Neural cell (in vitro differentiated cells): Measurements from ENCODE around the gene GAS1. TPM values are rescaled to one million over a fixed set of nuclear protein-coding genes. Genes with fewer than 3 reads are reported as not detected.

ENCODE experiments used
- H2AFZ ChIP-seq: fragments of 200-600, 300-800 bp; sonication (generic), shearing (Covaris generic); 2 replicates; pipeline ENCODE4 v1.6.0; 2014; ENCODE audit warnings: low read depth, mild to moderate bottlenecking, antibody characterized with exemption, low read length, moderate library complexity
- H3F3A ChIP-seq: fragments of 200-600 bp; shearing (Covaris generic); 2 replicates; pipeline ENCODE4 v1.6.1; 2016; ENCODE audit warnings: mild to moderate bottlenecking, moderate library complexity, mixed read lengths, antibody characterized with exemption, low read length; ENCODE audit not compliant: insufficient read depth, poor library complexity, severe bottlenecking
- H3K27ac ChIP-seq: fragments of 200-600, 300-800 bp; sonication (generic), shearing (Covaris generic); 2 replicates; pipeline ENCODE4 v1.5.1; 2014; ENCODE audit warnings: mild to moderate bottlenecking, low read length, moderate library complexity
- H3K27me3 ChIP-seq: fragments of 300-800, 200-600 bp; sonication (generic), shearing (Covaris generic); 2 replicates; pipeline ENCODE4 v1.6.0; 2014; ENCODE audit warnings: mild to moderate bottlenecking, low read depth, low read length, moderate library complexity; ENCODE audit not compliant: insufficient read depth
- H3K36me3 ChIP-seq: fragments of 300-800, 200-600 bp; sonication (generic), shearing (Covaris generic); 2 replicates; pipeline ENCODE4 v1.5.1; 2014; ENCODE audit warnings: mild to moderate bottlenecking, antibody characterized with exemption, low read length, moderate library complexity; ENCODE audit not compliant: insufficient read depth
- H3K4me2 ChIP-seq: fragments of 300-800, 200-600 bp; sonication (generic), shearing (Covaris generic); 2 replicates; pipeline ENCODE4 v1.6.0; 2014; ENCODE audit warnings: mild to moderate bottlenecking, low read length
- H3K4me3 ChIP-seq: fragments of 300-800, 200-600 bp; sonication (generic), shearing (Covaris generic); 2 replicates; pipeline ENCODE4 v1.5.1; 2014; ENCODE audit warnings: mild to moderate bottlenecking, low read length, moderate library complexity
- H3K79me2 ChIP-seq: fragments of 200-600 bp; shearing (Covaris generic); replicated peaks from 2 replicates; pipeline ENCODE4 v1.6.0; 2014; ENCODE audit warnings: mild to moderate bottlenecking, low read length, moderate library complexity; ENCODE audit not compliant: insufficient read depth
- H3K9ac ChIP-seq: fragments of 300-800, 200-600 bp; sonication (generic), shearing (Covaris generic); 2 replicates; pipeline ENCODE4 v1.6.1; 2016; ENCODE audit warnings: mild to moderate bottlenecking, low read length, mixed read lengths
- H3K9me2 ChIP-seq: fragments of 200-600 bp; shearing (Covaris generic); 2 replicates; pipeline ENCODE4 v1.6.1; 2016; ENCODE audit warnings: mild to moderate bottlenecking, low read length, mixed read lengths; ENCODE audit not compliant: insufficient read depth
- H3K9me3 ChIP-seq: fragments of 200-600, 300-800 bp; sonication (generic), shearing (Covaris generic); 2 replicates; pipeline ENCODE4 v1.6.1; 2016; ENCODE audit warnings: mild to moderate bottlenecking, mixed run types, low read length, moderate library complexity, mixed read lengths
- H4K20me1 ChIP-seq: fragments of 200-600 bp; shearing (Covaris generic); 2 replicates; pipeline ENCODE4 v1.6.1; 2016; ENCODE audit warnings: mild to moderate bottlenecking, mixed run types; ENCODE audit not compliant: insufficient read depth
- EP300 ChIP-seq: fragments of 450-650 bp; conservative IDR thresholded peaks from 2 replicates; pipeline ENCODE4 v1.6.1; 2014; ENCODE audit warnings: antibody characterized with exemption, mild to moderate bottlenecking, moderate library complexity; ENCODE audit not compliant: poor library complexity, severe bottlenecking
- EZH2 ChIP-seq: fragments of 200-600, 300-800 bp; shearing (Covaris generic), sonication (generic); IDR thresholded peaks from 2 replicates; pipeline ENCODE4 v1.6.1; 2014; ENCODE audit warnings: antibody characterized with exemption, low read length, borderline replicate concordance, mild to moderate bottlenecking; ENCODE audit not compliant: insufficient read depth, poor library complexity, severe bottlenecking
- MXI1 ChIP-seq: fragments of 450-650 bp; conservative IDR thresholded peaks from 2 replicates; pipeline ENCODE4 v1.6.1; 2014; ENCODE audit warnings: antibody characterized with exemption, mild to moderate bottlenecking; ENCODE audit not compliant: poor library complexity, severe bottlenecking
- POLR2AphosphoS5 ChIP-seq: IDR thresholded peaks from 2 replicates; pipeline ENCODE4 v1.6.1; 2012
- RAD21 ChIP-seq: fragments of 450-650 bp; conservative IDR thresholded peaks from 2 replicates; pipeline ENCODE4 v1.6.1; 2014; ENCODE audit warnings: antibody characterized with exemption, mild to moderate bottlenecking, moderate library complexity
- REST ChIP-seq: IDR thresholded peaks from 2 replicates; pipeline ENCODE4 v1.6.1; 2012; ENCODE audit warnings: borderline replicate concordance
- SMC3 ChIP-seq: fragments of 450-650 bp; conservative IDR thresholded peaks from 2 replicates; pipeline ENCODE4 v1.6.1; 2014; ENCODE audit warnings: antibody characterized with exemption, mild to moderate bottlenecking, moderate library complexity; ENCODE audit not compliant: poor library complexity
- TAF1 ChIP-seq: IDR thresholded peaks from 2 replicates; pipeline ENCODE4 v1.6.1; 2012; ENCODE audit warnings: low read depth
- polyA plus RNA-seq: library from polyadenylated mRNA; depleted of rRNA; stranded (reverse); fragments of >200 nt; gene quantifications from 2 replicates; pipeline ENCODE4 v1.2.3, GENCODE V29; 2014
- TF ChIP-seq, protein P1 (sequence below): fragments of 450-650 bp; IDR thresholded peaks from 2 replicates; pipeline ENCODE4 v1.5.1; 2014; ENCODE audit warnings: antibody characterized with exemption, mild to moderate bottlenecking, moderate library complexity; ENCODE audit not compliant: poor library complexity, severe bottlenecking

Gene GAS1
- polyA plus RNA-seq, 1 donor from 2014 or later: 1.4 TPM

- Histone ChIP-seq H3K27ac (no peak overlapping the region), H3K9me3 (peaks cover 3% of the 10 kb centered on the region), H2AFZ (no peak overlapping the region), H3F3A (no peaks in the 10 kb centered on the region), H3K27me3 (no peaks in the 10 kb centered on the region), H4K20me1 (no peaks in the 10 kb centered on the region), H3K4me2 (no peak overlapping the region), H3K36me3 (no peaks in the 10 kb centered on the region), H3K4me3 (no peak overlapping the region), H3K9ac (no peak overlapping the region), H3K79me2 (no peaks in the 10 kb centered on the region), H3K9me2 (no peaks in the 10 kb centered on the region)
- TF ChIP-seq MXI1 (no peak), RAD21 (no peak), TAF1 (no peak), SMC3 (no peak), POLR2AphosphoS5 (no peak), EP300 (no peak), REST (no peak), EZH2 (no peak)
- TF ChIP-seq, protein P1, sequence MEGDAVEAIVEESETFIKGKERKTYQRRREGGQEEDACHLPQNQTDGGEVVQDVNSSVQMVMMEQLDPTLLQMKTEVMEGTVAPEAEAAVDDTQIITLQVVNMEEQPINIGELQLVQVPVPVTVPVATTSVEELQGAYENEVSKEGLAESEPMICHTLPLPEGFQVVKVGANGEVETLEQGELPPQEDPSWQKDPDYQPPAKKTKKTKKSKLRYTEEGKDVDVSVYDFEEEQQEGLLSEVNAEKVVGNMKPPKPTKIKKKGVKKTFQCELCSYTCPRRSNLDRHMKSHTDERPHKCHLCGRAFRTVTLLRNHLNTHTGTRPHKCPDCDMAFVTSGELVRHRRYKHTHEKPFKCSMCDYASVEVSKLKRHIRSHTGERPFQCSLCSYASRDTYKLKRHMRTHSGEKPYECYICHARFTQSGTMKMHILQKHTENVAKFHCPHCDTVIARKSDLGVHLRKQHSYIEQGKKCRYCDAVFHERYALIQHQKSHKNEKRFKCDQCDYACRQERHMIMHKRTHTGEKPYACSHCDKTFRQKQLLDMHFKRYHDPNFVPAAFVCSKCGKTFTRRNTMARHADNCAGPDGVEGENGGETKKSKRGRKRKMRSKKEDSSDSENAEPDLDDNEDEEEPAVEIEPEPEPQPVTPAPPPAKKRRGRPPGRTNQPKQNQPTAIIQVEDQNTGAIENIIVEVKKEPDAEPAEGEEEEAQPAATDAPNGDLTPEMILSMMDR: no peak
These were observed 35.1 kb downstream of the GAS1 start for GRCh38 chr9:86912210-86912609.

- no peak overlapping the region for H2AFZ ChIP-seq
- no peaks in the 10 kb centered on the region for H3K27me3 ChIP-seq
- no peaks in the 10 kb centered on the region for H3K36me3 ChIP-seq
- peaks cover 6% of the 10 kb centered on the region for H3K9me3 ChIP-seq
- H3K9ac ChIP-seq: no peak overlapping the region
- H3K4me2 ChIP-seq: no peak overlapping the region
- TF ChIP-seq, protein P1: no peak
- TF ChIP-seq TAF1 (no peak), EZH2 (no peak), RAD21 (no peak), EP300 (no peak), POLR2AphosphoS5 (no peak), MXI1 (no peak), SMC3 (no peak), REST (no peak)
- H3K9me2 ChIP-seq: no peaks in the 10 kb centered on the region
- no peak overlapping the region for H3K4me3 ChIP-seq
- no peak overlapping the region for H3K27ac ChIP-seq
- H3K79me2 ChIP-seq: no peaks in the 10 kb centered on the region
- H4K20me1 ChIP-seq: no peaks in the 10 kb centered on the region
- no peaks in the 10 kb centered on the region for H3F3A ChIP-seq
These were observed 37.9 kb downstream of the GAS1 start for GRCh38 chr9:86909388-86909787.
